ENCODE results near the gene SH3BGRL3.

DNA sequence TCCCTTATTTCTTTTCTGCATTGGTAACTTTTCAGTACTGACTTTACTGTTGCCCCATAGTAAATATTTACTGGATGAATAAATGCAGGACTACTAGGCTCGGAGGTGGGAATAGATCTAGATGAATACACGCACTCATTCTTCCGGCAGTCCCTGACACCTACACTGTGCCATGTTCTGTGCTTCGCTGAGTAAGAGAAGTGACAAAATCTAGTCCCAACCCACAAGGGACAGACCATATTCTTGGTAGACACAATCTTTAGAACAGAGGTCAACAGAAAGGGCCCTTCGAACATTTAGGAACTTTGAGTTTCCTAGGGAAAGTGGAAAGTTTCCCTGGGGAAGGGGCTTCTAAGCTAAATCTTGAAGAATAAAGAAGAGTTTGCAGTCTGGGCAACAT, 34.6 kb downstream of the SH3BGRL3 start:
- TF ChIP-seq, protein P1, sequence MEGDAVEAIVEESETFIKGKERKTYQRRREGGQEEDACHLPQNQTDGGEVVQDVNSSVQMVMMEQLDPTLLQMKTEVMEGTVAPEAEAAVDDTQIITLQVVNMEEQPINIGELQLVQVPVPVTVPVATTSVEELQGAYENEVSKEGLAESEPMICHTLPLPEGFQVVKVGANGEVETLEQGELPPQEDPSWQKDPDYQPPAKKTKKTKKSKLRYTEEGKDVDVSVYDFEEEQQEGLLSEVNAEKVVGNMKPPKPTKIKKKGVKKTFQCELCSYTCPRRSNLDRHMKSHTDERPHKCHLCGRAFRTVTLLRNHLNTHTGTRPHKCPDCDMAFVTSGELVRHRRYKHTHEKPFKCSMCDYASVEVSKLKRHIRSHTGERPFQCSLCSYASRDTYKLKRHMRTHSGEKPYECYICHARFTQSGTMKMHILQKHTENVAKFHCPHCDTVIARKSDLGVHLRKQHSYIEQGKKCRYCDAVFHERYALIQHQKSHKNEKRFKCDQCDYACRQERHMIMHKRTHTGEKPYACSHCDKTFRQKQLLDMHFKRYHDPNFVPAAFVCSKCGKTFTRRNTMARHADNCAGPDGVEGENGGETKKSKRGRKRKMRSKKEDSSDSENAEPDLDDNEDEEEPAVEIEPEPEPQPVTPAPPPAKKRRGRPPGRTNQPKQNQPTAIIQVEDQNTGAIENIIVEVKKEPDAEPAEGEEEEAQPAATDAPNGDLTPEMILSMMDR (IDR thresholded peaks at IDR 0.05): no peak
- no peak for TF ChIP-seq EP300 (IDR thresholded peaks at IDR 0.05)
- TF ChIP-seq POLR2A (IDR thresholded peaks at IDR 0.05): no peak

Measured in tibial nerve (tissue), 4 donors.